GM12865 (cell line): ENCODE data around the gene PIGN.

Experiments used
- DNase-seq: peaks from one replicate; pipeline ENCODE4 v3.0.0; 2010; ENCODE audit warnings: low read depth
- H3K4me3 ChIP-seq: 2 replicates; pipeline ENCODE4 v1.5.1; 2011; ENCODE audit warnings: mild to moderate bottlenecking, low read depth, low read length, control low read depth
- CTCF ChIP-seq: IDR thresholded peaks from 2 replicates; pipeline ENCODE4 v1.5.1; 2011; ENCODE audit warnings: low read length, control low read depth, low read depth, inconsistent platforms; ENCODE audit not compliant: insufficient read depth; ENCODE audit errors: missing control alignments

PIGN gene

DNA sequence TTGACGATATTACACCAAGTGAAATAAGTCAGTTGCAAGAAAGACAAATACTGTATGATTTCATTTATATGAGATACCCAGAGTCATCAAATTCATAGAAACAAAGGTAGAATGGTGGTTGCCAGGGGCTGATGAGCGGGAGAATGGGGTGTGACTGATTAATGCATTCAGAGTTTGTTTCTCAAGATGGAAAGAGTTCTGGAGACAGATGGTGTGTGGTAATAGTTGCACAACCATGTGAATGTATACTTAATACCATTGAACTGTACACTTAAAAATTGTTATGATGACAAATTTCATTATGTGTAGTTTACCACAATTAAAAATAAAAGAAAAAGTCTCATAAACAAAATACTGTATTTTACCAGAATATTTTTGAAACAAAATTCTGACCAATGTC, 117.3 kb downstream of the PIGN start:
- DNase-seq, result no peak
- H3K4me3 ChIP-seq, result no peak overlapping the region
- no peak for TF ChIP-seq CTCF

- no peak overlapping the region for H3K4me3 ChIP-seq
- TF ChIP-seq CTCF, result no peak
- no peak for DNase-seq
These were observed 120.6 kb downstream of the PIGN start for GRCh38 chr18:62066102-62066818.

GRCh38 chr18:62064361-62064760, 122.5 kb downstream of the PIGN start:
- no peak for DNase-seq
- TF ChIP-seq CTCF, result no peak
- no peak overlapping the region for H3K4me3 ChIP-seq

GRCh38 chr18:62061821-62062478, 124.9 kb downstream of the PIGN start:
- no peak overlapping the region for H3K4me3 ChIP-seq
- TF ChIP-seq CTCF, result no peak
- no peak for DNase-seq

- no peak overlapping the region for H3K4me3 ChIP-seq
- no peak for TF ChIP-seq CTCF
- no peak for DNase-seq
These were observed 126.0 kb downstream of the PIGN start for GRCh38 chr18:62060820-62061219.

GRCh38 chr18:62054929-62055498, 131.8 kb downstream of the PIGN start:
- H3K4me3 ChIP-seq, result no peak overlapping the region
- TF ChIP-seq CTCF, result no peak
- no peak for DNase-seq
